WTC11 (cell line): ENCODE measurements around the gene CDH18. TPM values are rescaled to one million over a fixed set of nuclear protein-coding genes. Genes with fewer than 3 reads are reported as not detected.

Experiments used
- ATAC-seq: fragments of 200-7000 bp; cut with Tn5 transposase; 2 replicates; pipeline ENCODE4 v1.10.0; 2021; ENCODE audit warnings: mild to moderate bottlenecking, moderate library complexity
- CTCF ChIA-PET: fragments of 300-600 bp; sonication (Branson Sonifier 250); formaldehyde crosslinking; loops from one replicate; lab custom pipeline; 2021; ENCODE audit warnings: antibody characterized with exemption; lab: Charles Lee
- POLR2A ChIA-PET: fragments of 350-600 bp; sonication (Branson Sonifier 250); formaldehyde crosslinking; loops from one replicate; lab custom pipeline; 2021; ENCODE audit warnings: antibody characterized with exemption; lab: Charles Lee
- DNase-seq: peaks from one replicate; pipeline ENCODE4 v3.0.0; 2021; ENCODE audit warnings: low spot score
- H3K27ac Mint-ChIP-seq: 2 replicates; pipeline ENCODE4 v1.8.0; 2021; ENCODE audit warnings: mixed read lengths
- H3K27me3 Mint-ChIP-seq: 2 replicates; pipeline ENCODE4 v1.8.0; 2021; ENCODE audit warnings: low read depth, mild to moderate bottlenecking, moderate library complexity, mixed read lengths
- H3K36me3 Mint-ChIP-seq: 2 replicates; pipeline ENCODE4 v1.8.0; 2021; ENCODE audit warnings: mixed read lengths
- H3K4me1 Mint-ChIP-seq: 2 replicates; pipeline ENCODE4 v1.8.0; 2022; ENCODE audit warnings: mixed read lengths
- H3K4me3 Mint-ChIP-seq: 2 replicates; pipeline ENCODE4 v1.8.0; 2021; ENCODE audit warnings: mild to moderate bottlenecking, moderate library complexity, mixed read lengths
- H3K9me3 Mint-ChIP-seq: 2 replicates; pipeline ENCODE4 v1.8.0; 2021; ENCODE audit warnings: mixed read lengths
- CBFB ChIP-seq: sonication (generic); formaldehyde crosslinking; IDR thresholded peaks from 2 replicates; pipeline ENCODE4 v1.8.1; 2022; ENCODE audit warnings: mild to moderate bottlenecking, low read depth, missing genetic modification reagents
- EMX1 ChIP-seq: fragments of 250-450 bp; sonication (Bioruptor Pico); IDR thresholded peaks from 2 replicates; pipeline ENCODE4 v1.8.0; 2021; ENCODE audit warnings: mild to moderate bottlenecking
- ETV6 ChIP-seq: sonication (generic); formaldehyde crosslinking; IDR thresholded peaks from 2 replicates; pipeline ENCODE4 v1.8.1; 2022; ENCODE audit warnings: mild to moderate bottlenecking, missing genetic modification reagents
- GABPB1 ChIP-seq: sonication (generic); formaldehyde crosslinking; IDR thresholded peaks from 2 replicates; pipeline ENCODE4 v1.8.1; 2023; ENCODE audit warnings: mild to moderate bottlenecking, missing genetic modification reagents
- MYBL2 ChIP-seq: sonication (generic); formaldehyde crosslinking; IDR thresholded peaks from 2 replicates; pipeline ENCODE4 v1.8.1; 2023; ENCODE audit warnings: mild to moderate bottlenecking, moderate library complexity, missing genetic modification reagents
- NFE2L1 ChIP-seq: sonication (generic); formaldehyde crosslinking; IDR thresholded peaks from 2 replicates; pipeline ENCODE4 v1.8.1; 2023; ENCODE audit warnings: missing genetic modification reagents
- TEAD4 ChIP-seq: sonication (generic); formaldehyde crosslinking; IDR thresholded peaks from 2 replicates; pipeline ENCODE4 v1.8.0; 2022; ENCODE audit warnings: mild to moderate bottlenecking, missing genetic modification reagents
- ZNF416 ChIP-seq: fragments of 250-450 bp; sonication (Bioruptor Pico); IDR thresholded peaks from 2 replicates; pipeline ENCODE4 v1.9.0; 2021; ENCODE audit warnings: mild to moderate bottlenecking, inconsistent platforms
- total RNA-seq: library from RNA; stranded (reverse); gene quantifications from 3 replicates; pipeline ENCODE4 v1.2.3, GENCODE V29; 2021
- TF ChIP-seq, protein P1 (sequence below): sonication (generic); formaldehyde crosslinking; IDR thresholded peaks from 2 replicates; pipeline ENCODE4 v1.8.0; 2022; ENCODE audit warnings: missing genetic modification reagents
- TF ChIP-seq, protein P2 (sequence below): sonication (generic); formaldehyde crosslinking; IDR thresholded peaks from 2 replicates; pipeline ENCODE4 v1.8.0; 2022; ENCODE audit warnings: mild to moderate bottlenecking, missing genetic modification reagents
- TF ChIP-seq, protein P3 (sequence below): sonication (generic); formaldehyde crosslinking; IDR thresholded peaks from 2 replicates; pipeline ENCODE4 v1.8.1; 2022; ENCODE audit warnings: mild to moderate bottlenecking, missing genetic modification reagents, moderate library complexity, borderline replicate concordance
- TF ChIP-seq, protein P4 (sequence below): fragments of 250-450 bp; sonication (Bioruptor Pico); IDR thresholded peaks from 2 replicates; pipeline ENCODE4 v2.1.2; 2022; ENCODE audit warnings: mild to moderate bottlenecking, moderate library complexity
- TF ChIP-seq, protein P5 (sequence below): fragments of 250-450 bp; sonication (Bioruptor Pico); conservative IDR thresholded peaks from 2 replicates; pipeline ENCODE4 v1.9.0; 2021; ENCODE audit warnings: mild to moderate bottlenecking
- TF ChIP-seq, protein P6 (sequence below): sonication (generic); formaldehyde crosslinking; IDR thresholded peaks from 2 replicates; pipeline ENCODE4 v1.8.0; 2022; ENCODE audit warnings: mild to moderate bottlenecking, missing genetic modification reagents
- TF ChIP-seq, protein P7 (sequence below): sonication (generic); formaldehyde crosslinking; IDR thresholded peaks from 2 replicates; pipeline ENCODE4 v1.8.0; 2022; ENCODE audit warnings: mild to moderate bottlenecking, missing genetic modification reagents
- TF ChIP-seq, protein P8 (sequence below): sonication (generic); formaldehyde crosslinking; IDR thresholded peaks from 2 replicates; pipeline ENCODE4 v1.8.1; 2023; ENCODE audit warnings: mild to moderate bottlenecking, missing genetic modification reagents, moderate library complexity

CDH18 gene
- total RNA-seq, 1 experiment from 2014 or later, result 0.24 TPM

DNA sequence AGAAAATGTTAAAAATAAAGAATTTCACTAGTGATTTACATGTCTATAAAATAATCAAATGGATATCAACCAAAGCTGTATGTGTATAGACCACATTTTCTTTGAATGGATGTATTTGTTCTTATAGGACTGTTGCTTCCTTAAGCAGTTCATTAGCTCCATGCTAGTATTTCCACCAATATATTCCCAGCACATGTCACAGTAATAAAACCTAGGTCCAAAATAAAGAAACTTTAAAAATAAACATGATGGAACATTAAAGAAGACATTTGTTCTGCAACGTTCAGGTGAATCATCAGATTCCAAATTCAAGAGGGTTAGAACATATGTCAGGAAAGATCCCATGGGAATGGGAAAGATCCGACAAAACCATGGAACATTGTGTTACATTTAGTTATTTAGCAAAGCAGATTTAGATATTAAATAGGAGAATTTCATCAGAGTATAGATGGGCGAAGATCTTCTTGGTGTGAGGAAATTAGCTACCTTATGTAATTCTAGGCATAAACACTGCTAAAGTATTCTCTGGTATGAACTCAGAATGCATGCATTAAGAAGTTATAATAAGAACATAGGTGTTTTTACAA, 490.7 kb downstream of the CDH18 start (continued):
- TF ChIP-seq, protein P1, sequence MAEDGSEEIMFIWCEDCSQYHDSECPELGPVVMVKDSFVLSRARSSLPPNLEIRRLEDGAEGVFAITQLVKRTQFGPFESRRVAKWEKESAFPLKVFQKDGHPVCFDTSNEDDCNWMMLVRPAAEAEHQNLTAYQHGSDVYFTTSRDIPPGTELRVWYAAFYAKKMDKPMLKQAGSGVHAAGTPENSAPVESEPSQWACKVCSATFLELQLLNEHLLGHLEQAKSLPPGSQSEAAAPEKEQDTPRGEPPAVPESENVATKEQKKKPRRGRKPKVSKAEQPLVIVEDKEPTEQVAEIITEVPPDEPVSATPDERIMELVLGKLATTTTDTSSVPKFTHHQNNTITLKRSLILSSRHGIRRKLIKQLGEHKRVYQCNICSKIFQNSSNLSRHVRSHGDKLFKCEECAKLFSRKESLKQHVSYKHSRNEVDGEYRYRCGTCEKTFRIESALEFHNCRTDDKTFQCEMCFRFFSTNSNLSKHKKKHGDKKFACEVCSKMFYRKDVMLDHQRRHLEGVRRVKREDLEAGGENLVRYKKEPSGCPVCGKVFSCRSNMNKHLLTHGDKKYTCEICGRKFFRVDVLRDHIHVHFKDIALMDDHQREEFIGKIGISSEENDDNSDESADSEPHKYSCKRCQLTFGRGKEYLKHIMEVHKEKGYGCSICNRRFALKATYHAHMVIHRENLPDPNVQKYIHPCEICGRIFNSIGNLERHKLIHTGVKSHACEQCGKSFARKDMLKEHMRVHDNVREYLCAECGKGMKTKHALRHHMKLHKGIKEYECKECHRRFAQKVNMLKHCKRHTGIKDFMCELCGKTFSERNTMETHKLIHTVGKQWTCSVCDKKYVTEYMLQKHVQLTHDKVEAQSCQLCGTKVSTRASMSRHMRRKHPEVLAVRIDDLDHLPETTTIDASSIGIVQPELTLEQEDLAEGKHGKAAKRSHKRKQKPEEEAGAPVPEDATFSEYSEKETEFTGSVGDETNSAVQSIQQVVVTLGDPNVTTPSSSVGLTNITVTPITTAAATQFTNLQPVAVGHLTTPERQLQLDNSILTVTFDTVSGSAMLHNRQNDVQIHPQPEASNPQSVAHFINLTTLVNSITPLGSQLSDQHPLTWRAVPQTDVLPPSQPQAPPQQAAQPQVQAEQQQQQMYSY (CRISPR knock-in tag), result no peak
- no peak for TF ChIP-seq NFE2L1 (CRISPR knock-in tag)

DNA sequence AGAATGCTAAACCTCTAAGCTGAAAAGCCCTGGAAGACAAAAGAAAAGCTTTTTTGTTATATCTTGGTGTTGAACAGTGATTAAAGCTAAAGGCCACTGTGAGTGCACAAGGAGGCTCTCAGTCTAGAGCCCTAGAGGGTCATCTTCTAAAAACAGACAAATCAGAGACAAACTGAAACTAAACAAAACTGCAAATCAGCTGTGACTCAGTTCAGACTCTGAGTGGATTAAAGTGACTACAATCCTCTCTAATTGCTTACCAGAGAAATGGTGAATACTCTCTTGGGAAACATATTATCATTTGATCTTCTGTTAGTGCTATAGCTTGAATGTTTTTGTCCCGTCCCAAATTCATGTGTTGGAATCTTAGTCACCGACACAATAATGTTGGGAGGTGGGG, 491.9 kb downstream of the CDH18 start:
- Mint-ChIP-seq H3K27me3 (no peaks in the 10 kb centered on the region), H3K4me3 (no peak overlapping the region), H3K9me3 (no peaks in the 10 kb centered on the region), H3K27ac (no peak overlapping the region), H3K4me1 (no peaks in the 10 kb centered on the region), H3K36me3 (no peaks in the 10 kb centered on the region)
- ATAC-seq (no peak), DNase-seq (no peak)
- TF ChIP-seq, protein P2, sequence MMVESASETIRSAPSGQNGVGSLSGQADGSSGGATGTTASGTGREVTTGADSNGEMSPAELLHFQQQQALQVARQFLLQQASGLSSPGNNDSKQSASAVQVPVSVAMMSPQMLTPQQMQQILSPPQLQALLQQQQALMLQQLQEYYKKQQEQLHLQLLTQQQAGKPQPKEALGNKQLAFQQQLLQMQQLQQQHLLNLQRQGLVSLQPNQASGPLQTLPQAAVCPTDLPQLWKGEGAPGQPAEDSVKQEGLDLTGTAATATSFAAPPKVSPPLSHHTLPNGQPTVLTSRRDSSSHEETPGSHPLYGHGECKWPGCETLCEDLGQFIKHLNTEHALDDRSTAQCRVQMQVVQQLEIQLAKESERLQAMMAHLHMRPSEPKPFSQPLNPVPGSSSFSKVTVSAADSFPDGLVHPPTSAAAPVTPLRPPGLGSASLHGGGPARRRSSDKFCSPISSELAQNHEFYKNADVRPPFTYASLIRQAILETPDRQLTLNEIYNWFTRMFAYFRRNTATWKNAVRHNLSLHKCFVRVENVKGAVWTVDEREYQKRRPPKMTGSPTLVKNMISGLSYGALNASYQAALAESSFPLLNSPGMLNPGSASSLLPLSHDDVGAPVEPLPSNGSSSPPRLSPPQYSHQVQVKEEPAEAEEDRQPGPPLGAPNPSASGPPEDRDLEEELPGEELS, result no peak
- TF ChIP-seq ETV6 (no peak), EMX1 (CRISPR knock-in tag) (no peak), ZNF416 (CRISPR knock-in tag) (no peak), TEAD4 (CRISPR knock-in tag) (no peak), GABPB1 (CRISPR knock-in tag) (no peak), MYBL2 (CRISPR knock-in tag) (no peak), CBFB (CRISPR knock-in tag) (no peak)
- TF ChIP-seq, protein P3, sequence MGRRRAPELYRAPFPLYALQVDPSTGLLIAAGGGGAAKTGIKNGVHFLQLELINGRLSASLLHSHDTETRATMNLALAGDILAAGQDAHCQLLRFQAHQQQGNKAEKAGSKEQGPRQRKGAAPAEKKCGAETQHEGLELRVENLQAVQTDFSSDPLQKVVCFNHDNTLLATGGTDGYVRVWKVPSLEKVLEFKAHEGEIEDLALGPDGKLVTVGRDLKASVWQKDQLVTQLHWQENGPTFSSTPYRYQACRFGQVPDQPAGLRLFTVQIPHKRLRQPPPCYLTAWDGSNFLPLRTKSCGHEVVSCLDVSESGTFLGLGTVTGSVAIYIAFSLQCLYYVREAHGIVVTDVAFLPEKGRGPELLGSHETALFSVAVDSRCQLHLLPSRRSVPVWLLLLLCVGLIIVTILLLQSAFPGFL (CRISPR knock-in tag), result no peak
- TF ChIP-seq, protein P4, sequence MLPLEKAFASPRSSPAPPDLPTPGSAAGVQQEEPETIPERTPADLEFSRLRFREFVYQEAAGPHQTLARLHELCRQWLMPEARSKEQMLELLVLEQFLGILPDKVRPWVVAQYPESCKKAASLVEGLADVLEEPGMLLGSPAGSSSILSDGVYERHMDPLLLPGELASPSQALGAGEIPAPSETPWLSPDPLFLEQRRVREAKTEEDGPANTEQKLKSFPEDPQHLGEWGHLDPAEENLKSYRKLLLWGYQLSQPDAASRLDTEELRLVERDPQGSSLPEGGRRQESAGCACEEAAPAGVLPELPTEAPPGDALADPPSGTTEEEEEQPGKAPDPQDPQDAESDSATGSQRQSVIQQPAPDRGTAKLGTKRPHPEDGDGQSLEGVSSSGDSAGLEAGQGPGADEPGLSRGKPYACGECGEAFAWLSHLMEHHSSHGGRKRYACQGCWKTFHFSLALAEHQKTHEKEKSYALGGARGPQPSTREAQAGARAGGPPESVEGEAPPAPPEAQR (CRISPR knock-in tag), result no peak
- TF ChIP-seq, protein P5, sequence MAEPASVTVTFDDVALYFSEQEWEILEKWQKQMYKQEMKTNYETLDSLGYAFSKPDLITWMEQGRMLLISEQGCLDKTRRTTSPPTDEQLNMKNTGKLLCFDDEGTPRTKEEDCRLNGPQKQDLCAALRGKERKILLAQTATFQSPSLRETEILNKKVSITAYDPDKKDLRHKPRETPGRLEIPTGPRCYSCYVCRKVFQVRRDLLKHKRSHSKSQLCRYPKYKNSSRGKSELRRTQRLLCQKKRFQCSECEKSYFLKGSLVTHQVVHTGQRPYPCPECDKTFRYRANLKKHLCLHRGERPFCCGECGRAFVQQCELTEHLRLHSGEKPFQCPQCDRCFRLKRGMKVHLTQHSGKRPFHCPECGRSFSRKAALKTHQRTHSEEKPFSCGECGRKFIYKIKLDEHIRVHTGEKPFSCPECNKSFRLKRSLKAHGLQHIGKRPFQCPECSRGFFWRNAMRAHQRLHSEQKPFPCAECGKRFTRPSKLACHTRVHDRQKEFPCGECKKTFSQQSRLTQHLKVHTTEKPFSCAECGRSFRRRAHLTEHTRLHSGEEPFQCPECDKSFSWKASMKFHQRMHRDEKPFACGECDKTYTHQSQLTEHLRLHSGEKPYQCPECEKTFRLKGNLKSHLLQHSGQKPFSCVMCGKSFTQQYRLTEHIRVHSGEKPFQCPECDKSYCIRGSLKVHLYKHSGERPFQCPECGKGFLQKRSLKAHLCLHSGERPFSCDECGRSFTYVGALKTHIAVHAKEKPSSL, result no peak
- TF ChIP-seq, protein P6, sequence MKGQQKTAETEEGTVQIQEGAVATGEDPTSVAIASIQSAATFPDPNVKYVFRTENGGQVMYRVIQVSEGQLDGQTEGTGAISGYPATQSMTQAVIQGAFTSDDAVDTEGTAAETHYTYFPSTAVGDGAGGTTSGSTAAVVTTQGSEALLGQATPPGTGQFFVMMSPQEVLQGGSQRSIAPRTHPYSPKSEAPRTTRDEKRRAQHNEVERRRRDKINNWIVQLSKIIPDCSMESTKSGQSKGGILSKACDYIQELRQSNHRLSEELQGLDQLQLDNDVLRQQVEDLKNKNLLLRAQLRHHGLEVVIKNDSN (CRISPR knock-in tag), result no peak
- TF ChIP-seq, protein P7, sequence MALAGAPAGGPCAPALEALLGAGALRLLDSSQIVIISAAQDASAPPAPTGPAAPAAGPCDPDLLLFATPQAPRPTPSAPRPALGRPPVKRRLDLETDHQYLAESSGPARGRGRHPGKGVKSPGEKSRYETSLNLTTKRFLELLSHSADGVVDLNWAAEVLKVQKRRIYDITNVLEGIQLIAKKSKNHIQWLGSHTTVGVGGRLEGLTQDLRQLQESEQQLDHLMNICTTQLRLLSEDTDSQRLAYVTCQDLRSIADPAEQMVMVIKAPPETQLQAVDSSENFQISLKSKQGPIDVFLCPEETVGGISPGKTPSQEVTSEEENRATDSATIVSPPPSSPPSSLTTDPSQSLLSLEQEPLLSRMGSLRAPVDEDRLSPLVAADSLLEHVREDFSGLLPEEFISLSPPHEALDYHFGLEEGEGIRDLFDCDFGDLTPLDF (CRISPR knock-in tag), result no peak
- TF ChIP-seq, protein P8, sequence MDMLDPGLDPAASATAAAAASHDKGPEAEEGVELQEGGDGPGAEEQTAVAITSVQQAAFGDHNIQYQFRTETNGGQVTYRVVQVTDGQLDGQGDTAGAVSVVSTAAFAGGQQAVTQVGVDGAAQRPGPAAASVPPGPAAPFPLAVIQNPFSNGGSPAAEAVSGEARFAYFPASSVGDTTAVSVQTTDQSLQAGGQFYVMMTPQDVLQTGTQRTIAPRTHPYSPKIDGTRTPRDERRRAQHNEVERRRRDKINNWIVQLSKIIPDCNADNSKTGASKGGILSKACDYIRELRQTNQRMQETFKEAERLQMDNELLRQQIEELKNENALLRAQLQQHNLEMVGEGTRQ (CRISPR knock-in tag), result no peak
- POLR2A ChIA-PET, result no interaction called here
- CTCF ChIA-PET, result no interaction called here
